ENCODE results near the gene TRIO. TPM values are rescaled to one million over a fixed set of nuclear protein-coding genes. Genes with fewer than 3 reads are reported as not detected.

Gene TRIO
- total RNA-seq, 5 donors from 2014 or later (not counting 1 experiment from before 2014, with no cell fraction given), result 6.2 to 31.1 (median 11.8) TPM

- POLR2A ChIA-PET, result no interaction called here
These were observed 380.3 kb downstream of the TRIO start for GRCh38 chr5:14523243-14524034.

GRCh38 chr5:14525397-14525796 lies 382.3 kb downstream of the TRIO start:
- Histone ChIP-seq H3K36me3 (ENCODE audit: control insufficient read depth in 2 of 2, extremely low read depth in 1 of 2, insufficient read depth in 1 of 2, low read length in 1 of 2) (no peaks in the 10 kb centered on the region), H3K9me3 (no peaks in the 10 kb centered on the region), H3K27ac (ENCODE audit: low read length) (no peak overlapping the region), H3K27me3 (replicated peaks in 1 of 2; ENCODE audit: control insufficient read depth in 2 of 2, extremely low read depth in 1 of 2, insufficient read depth in 2 of 2, low read length in 1 of 2) (peaks cover 0 to 12% of the 10 kb centered on the region in 2 experiments), H3K4me1 (ENCODE audit: control insufficient read depth in 1 of 2, extremely low read depth in 1 of 2, insufficient read depth in 2 of 2, low read length in 2 of 2) (no peaks in the 10 kb centered on the region), H3K4me3 (ENCODE audit: control insufficient read depth in 1 of 2, extremely low read depth in 1 of 2, low read length in 1 of 2) (no peak overlapping the region)
- DNase-seq (no peak), ATAC-seq (replicated peaks in 1 of 4) (no peak)
- H3K27me3 Mint-ChIP-seq, result peaks cover 2 to 5% of the 10 kb centered on the region in 2 donors
- no peak overlapping the region for H3K27ac Mint-ChIP-seq
- H3K9me3 Mint-ChIP-seq, result no peaks in the 10 kb centered on the region
- 96% methylated on average over 4 of the region's 4 CpGs for WGBS (ENCODE audit: insufficient coverage)
- peaks cover 0 to 5% (median 0%) of the 10 kb centered on the region in 3 donors for H3K4me1 Mint-ChIP-seq
- H3K36me3 Mint-ChIP-seq, result no peaks in the 10 kb centered on the region
- H3K4me3 Mint-ChIP-seq, result no peak overlapping the region
- ChIA-PET POLR2A (no interaction called here), CTCF (interaction anchor here in 1 of 2 donors (0.7 kb wide), 1 partner anchor 19 kb away, joined by 3 read pairs; no protein-coding TSS in a partner anchor)

More at GRCh38 chr5:14523243-14524034, 380.3 kb downstream of the TRIO start:
- peaks cover 2 to 8% of the 10 kb centered on the region in 2 donors for H3K27me3 Mint-ChIP-seq
- Histone ChIP-seq H3K4me3 (ENCODE audit: control insufficient read depth in 1 of 2, extremely low read depth in 1 of 2, low read length in 1 of 2) (no peak overlapping the region), H3K9me3 (no peaks in the 10 kb centered on the region), H3K27ac (ENCODE audit: low read length) (no peak overlapping the region), H3K27me3 (replicated peaks in 1 of 2; ENCODE audit: control insufficient read depth in 2 of 2, extremely low read depth in 1 of 2, insufficient read depth in 2 of 2, low read length in 1 of 2) (peaks cover 0 to 12% of the 10 kb centered on the region in 2 experiments), H3K4me1 (ENCODE audit: control insufficient read depth in 1 of 2, extremely low read depth in 1 of 2, insufficient read depth in 2 of 2, low read length in 2 of 2) (no peaks in the 10 kb centered on the region), H3K36me3 (ENCODE audit: control insufficient read depth in 2 of 2, extremely low read depth in 1 of 2, insufficient read depth in 1 of 2, low read length in 1 of 2) (no peaks in the 10 kb centered on the region)
- no peak overlapping the region for H3K4me3 Mint-ChIP-seq
- H3K4me1 Mint-ChIP-seq, result peaks cover 0 to 5% (median 0%) of the 10 kb centered on the region in 3 donors
- ATAC-seq (replicated peaks in 1 of 4), result no peak
- DNase-seq, result no peak
- CTCF ChIA-PET, result no interaction called here
- no peaks in the 10 kb centered on the region for H3K36me3 Mint-ChIP-seq
- H3K27ac Mint-ChIP-seq, result no peak overlapping the region
- WGBS (ENCODE audit: insufficient coverage), result 85% methylated on average over 8 of the region's 12 CpGs
- H3K9me3 Mint-ChIP-seq, result peaks cover 0 to 4% (median 0%) of the 10 kb centered on the region in 3 donors

GRCh38 chr5:14526493-14526892 lies 383.4 kb downstream of the TRIO start:
- Mint-ChIP-seq H3K4me3 (no peak overlapping the region), H3K27ac (no peak overlapping the region), H3K4me1 (peaks cover 0 to 10% (median 2%) of the 10 kb centered on the region in 3 donors), H3K27me3 (peaks cover 2 to 5% of the 10 kb centered on the region in 2 donors), H3K36me3 (no peaks in the 10 kb centered on the region), H3K9me3 (no peaks in the 10 kb centered on the region)
- ATAC-seq (replicated peaks in 1 of 4) (no peak), DNase-seq (no peak)
- H3K27me3 ChIP-seq (replicated peaks in 1 of 2; ENCODE audit: control insufficient read depth in 2 of 2, extremely low read depth in 1 of 2, insufficient read depth in 2 of 2, low read length in 1 of 2), result peaks cover 0 to 10% of the 10 kb centered on the region in 2 experiments
- H3K27ac ChIP-seq (ENCODE audit: low read length), result no peak overlapping the region
- H3K4me3 ChIP-seq (ENCODE audit: control insufficient read depth in 1 of 2, extremely low read depth in 1 of 2, low read length in 1 of 2), result no peak overlapping the region
- H3K9me3 ChIP-seq, result no peaks in the 10 kb centered on the region
- no peaks in the 10 kb centered on the region for H3K36me3 ChIP-seq (ENCODE audit: control insufficient read depth in 2 of 2, extremely low read depth in 1 of 2, insufficient read depth in 1 of 2, low read length in 1 of 2)
- WGBS (ENCODE audit: insufficient coverage), result no CpG with 5 or more reads among the region's 2 CpGs
- H3K4me1 ChIP-seq (ENCODE audit: control insufficient read depth in 1 of 2, extremely low read depth in 1 of 2, insufficient read depth in 2 of 2, low read length in 2 of 2), result no peaks in the 10 kb centered on the region
- ChIA-PET CTCF (interaction anchor here in 1 of 2 donors (0.7 kb wide), 1 partner anchor 159 kb away, joined by 3 read pairs; no protein-coding TSS in a partner anchor), POLR2A (no interaction called here)

GRCh38 chr5:14528115-14528514 lies 385.0 kb downstream of the TRIO start:
- Histone ChIP-seq H3K4me1 (ENCODE audit: control insufficient read depth in 1 of 2, extremely low read depth in 1 of 2, insufficient read depth in 2 of 2, low read length in 2 of 2) (no peaks in the 10 kb centered on the region), H3K4me3 (ENCODE audit: control insufficient read depth in 1 of 2, extremely low read depth in 1 of 2, low read length in 1 of 2) (no peak overlapping the region), H3K27ac (ENCODE audit: low read length) (no peak overlapping the region), H3K27me3 (replicated peaks in 1 of 2; ENCODE audit: control insufficient read depth in 2 of 2, extremely low read depth in 1 of 2, insufficient read depth in 2 of 2, low read length in 1 of 2) (peaks cover 0 to 4% of the 10 kb centered on the region in 2 experiments), H3K9me3 (no peaks in the 10 kb centered on the region), H3K36me3 (ENCODE audit: control insufficient read depth in 2 of 2, extremely low read depth in 1 of 2, insufficient read depth in 1 of 2, low read length in 1 of 2) (no peaks in the 10 kb centered on the region)
- Mint-ChIP-seq H3K4me1 (peaks cover 0 to 5% (median 2%) of the 10 kb centered on the region in 3 donors), H3K9me3 (no peaks in the 10 kb centered on the region), H3K27me3 (peaks cover 0 to 2% of the 10 kb centered on the region in 2 donors), H3K27ac (no peak overlapping the region), H3K4me3 (no peak overlapping the region), H3K36me3 (no peaks in the 10 kb centered on the region)
- 100% methylated on average over 1 of the region's 6 CpGs for WGBS (ENCODE audit: insufficient coverage)
- POLR2A ChIA-PET, result no interaction called here
- DNase-seq (no peak), ATAC-seq (replicated peaks in 1 of 4) (no peak)
- CTCF ChIA-PET, result no interaction called here

- no peaks in the 10 kb centered on the region for H3K9me3 Mint-ChIP-seq
- Histone ChIP-seq H3K27ac (ENCODE audit: low read length) (no peak overlapping the region), H3K27me3 (replicated peaks in 1 of 2; ENCODE audit: control insufficient read depth in 2 of 2, extremely low read depth in 1 of 2, insufficient read depth in 2 of 2, low read length in 1 of 2) (peaks cover 0 to 3% of the 10 kb centered on the region in 2 experiments), H3K36me3 (ENCODE audit: control insufficient read depth in 2 of 2, extremely low read depth in 1 of 2, insufficient read depth in 1 of 2, low read length in 1 of 2) (no peaks in the 10 kb centered on the region), H3K4me3 (ENCODE audit: control insufficient read depth in 1 of 2, extremely low read depth in 1 of 2, low read length in 1 of 2) (no peak overlapping the region), H3K4me1 (ENCODE audit: control insufficient read depth in 1 of 2, extremely low read depth in 1 of 2, insufficient read depth in 2 of 2, low read length in 2 of 2) (no peaks in the 10 kb centered on the region), H3K9me3 (no peaks in the 10 kb centered on the region)
- DNase-seq (no peak), ATAC-seq (replicated peaks in 1 of 4) (no peak)
- peaks cover 0 to 5% (median 2%) of the 10 kb centered on the region in 3 donors for H3K4me1 Mint-ChIP-seq
- H3K27ac Mint-ChIP-seq, result no peak overlapping the region
- H3K4me3 Mint-ChIP-seq, result no peak overlapping the region
- ChIA-PET CTCF (no interaction called here), POLR2A (no interaction called here)
- 29% methylated on average over 1 of the region's 1 CpG for WGBS (ENCODE audit: insufficient coverage)
- H3K36me3 Mint-ChIP-seq, result no peaks in the 10 kb centered on the region
- peaks cover 0 to 2% of the 10 kb centered on the region in 2 donors for H3K27me3 Mint-ChIP-seq
These were observed 385.8 kb downstream of the TRIO start for GRCh38 chr5:14528926-14529325.

GRCh38 chr5:14531668-14532067 lies 388.5 kb downstream of the TRIO start:
- no peak overlapping the region for H3K4me3 Mint-ChIP-seq
- no peaks in the 10 kb centered on the region for H3K36me3 Mint-ChIP-seq
- 82% methylated on average over 2 of the region's 7 CpGs for WGBS (ENCODE audit: insufficient coverage)
- Histone ChIP-seq H3K27me3 (replicated peaks in 1 of 2; ENCODE audit: control insufficient read depth in 2 of 2, extremely low read depth in 1 of 2, insufficient read depth in 2 of 2, low read length in 1 of 2) (no peaks in the 10 kb centered on the region), H3K4me3 (ENCODE audit: control insufficient read depth in 1 of 2, extremely low read depth in 1 of 2, low read length in 1 of 2) (no peak overlapping the region), H3K27ac (ENCODE audit: low read length) (no peak overlapping the region), H3K4me1 (ENCODE audit: control insufficient read depth in 1 of 2, extremely low read depth in 1 of 2, insufficient read depth in 2 of 2, low read length in 2 of 2) (no peaks in the 10 kb centered on the region), H3K36me3 (ENCODE audit: control insufficient read depth in 2 of 2, extremely low read depth in 1 of 2, insufficient read depth in 1 of 2, low read length in 1 of 2) (no peaks in the 10 kb centered on the region), H3K9me3 (no peaks in the 10 kb centered on the region)
- CTCF ChIA-PET, result no interaction called here
- POLR2A ChIA-PET, result no interaction called here
- H3K4me1 Mint-ChIP-seq, result peaks cover 2 to 5% (median 2%) of the 10 kb centered on the region in 3 donors
- H3K9me3 Mint-ChIP-seq, result no peaks in the 10 kb centered on the region
- H3K27me3 Mint-ChIP-seq, result no peaks in the 10 kb centered on the region
- no peak overlapping the region for H3K27ac Mint-ChIP-seq
- DNase-seq (no peak), ATAC-seq (replicated peaks in 1 of 4) (no peak)

All from T-cell (primary cell).